MM.1S (cell line): ENCODE results near the gene CXorf38.

Experiments
- CTCF ChIP-seq: fragments of 300-600 bp; sonication (generic); IDR thresholded peaks from 2 replicates; pipeline ENCODE4 v1.5.1; 2016; ENCODE audit warnings: antibody characterized with exemption, low read length, mixed read lengths
- EZH2 ChIP-seq: fragments of 300-600 bp; sonication (generic); optimal IDR thresholded peaks from 2 replicates; pipeline ENCODE3; 2017; ENCODE audit warnings: low read depth, mild to moderate bottlenecking, antibody characterized with exemption, low read length, mixed read lengths
- EZH2phosphoT487 ChIP-seq: fragments of 300-600 bp; sonication (generic); IDR thresholded peaks from 2 replicates; pipeline ENCODE4 v1.6.1; 2018; ENCODE audit warnings: antibody characterized with exemption, low read length

DNA sequence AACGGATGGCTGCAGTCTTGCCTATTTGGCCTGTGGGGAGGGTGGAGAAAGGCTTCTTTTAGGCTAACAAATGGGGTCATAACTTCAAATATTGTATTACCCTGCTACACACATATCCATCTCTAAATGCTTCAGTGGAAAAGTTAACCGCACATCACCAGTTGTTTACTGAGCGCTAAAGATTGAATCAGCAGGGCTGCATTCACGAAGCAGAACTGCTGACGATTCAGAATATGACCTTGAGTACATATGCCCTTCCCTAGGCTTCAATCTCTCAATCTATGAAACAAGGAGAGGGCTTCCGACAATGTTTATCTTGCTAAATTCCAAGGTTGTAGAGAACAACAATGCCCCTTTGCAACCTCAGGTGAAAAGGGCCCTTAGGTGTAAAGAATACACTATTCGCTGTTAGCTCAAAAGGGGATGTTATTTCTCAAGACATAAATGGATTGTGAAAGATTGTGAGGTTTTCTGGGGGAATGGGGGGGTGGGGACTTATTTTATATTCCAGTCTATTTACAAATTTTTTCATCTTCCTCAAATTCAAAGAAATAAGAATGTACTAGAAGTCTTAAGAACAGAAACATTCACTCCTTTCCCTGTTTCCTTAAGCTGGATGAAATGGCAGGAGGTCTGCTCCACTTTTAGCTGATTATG, 69.2 kb downstream of the CXorf38 start:
- TF ChIP-seq CTCF = no peak
- TF ChIP-seq EZH2phosphoT487 = no peak
- no peak for TF ChIP-seq EZH2
